ENCODE measurements around the gene VPS37B.

Gene VPS37B

DNA sequence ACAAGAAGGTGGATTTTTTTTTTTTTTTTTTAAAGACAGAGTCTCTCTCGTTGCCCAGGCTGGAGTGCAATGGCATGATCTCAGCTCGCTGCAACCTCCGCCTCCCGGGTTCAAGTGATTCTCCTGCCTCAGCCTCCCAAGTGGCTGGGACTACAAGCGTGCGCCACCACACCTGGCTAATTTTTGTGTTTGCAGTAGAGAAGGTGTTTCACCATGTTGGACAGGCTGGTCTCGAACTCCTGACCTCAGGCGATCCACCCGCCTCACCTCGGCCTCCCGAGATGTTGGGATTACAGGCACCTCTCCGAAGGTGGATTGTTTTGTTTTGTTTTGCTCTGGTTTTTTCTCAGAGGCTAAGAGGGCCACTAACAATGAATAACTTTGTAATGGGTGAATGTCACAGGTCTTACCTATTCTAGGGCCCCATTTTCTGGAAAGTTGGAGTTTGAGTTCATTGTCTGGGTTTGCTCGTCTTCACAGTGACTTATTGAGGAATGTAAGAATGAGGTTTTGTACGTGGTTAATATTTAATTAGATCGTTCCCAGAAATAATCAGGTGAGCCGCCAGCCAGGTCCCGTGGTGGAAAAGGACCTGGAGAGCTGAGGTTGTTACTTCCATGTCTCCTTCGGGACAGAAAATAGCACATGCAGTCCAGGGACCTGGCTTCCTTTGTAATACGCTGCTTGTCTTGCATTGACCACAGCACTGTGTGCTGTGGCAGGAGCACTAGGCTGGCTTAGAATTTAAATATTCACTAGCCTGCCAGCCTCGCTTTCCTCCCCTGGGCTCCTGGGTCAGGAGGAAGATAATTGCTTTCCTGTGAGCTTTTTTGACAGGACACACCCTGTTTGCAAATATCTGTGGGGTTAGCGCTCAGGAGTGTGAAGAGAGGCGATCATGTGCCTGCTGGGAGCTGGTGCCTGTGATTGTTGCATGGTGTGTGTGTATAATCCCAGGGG lies 58.3 kb downstream of the VPS37B start:
- DNase-seq: peak; percentile 60

DNA sequence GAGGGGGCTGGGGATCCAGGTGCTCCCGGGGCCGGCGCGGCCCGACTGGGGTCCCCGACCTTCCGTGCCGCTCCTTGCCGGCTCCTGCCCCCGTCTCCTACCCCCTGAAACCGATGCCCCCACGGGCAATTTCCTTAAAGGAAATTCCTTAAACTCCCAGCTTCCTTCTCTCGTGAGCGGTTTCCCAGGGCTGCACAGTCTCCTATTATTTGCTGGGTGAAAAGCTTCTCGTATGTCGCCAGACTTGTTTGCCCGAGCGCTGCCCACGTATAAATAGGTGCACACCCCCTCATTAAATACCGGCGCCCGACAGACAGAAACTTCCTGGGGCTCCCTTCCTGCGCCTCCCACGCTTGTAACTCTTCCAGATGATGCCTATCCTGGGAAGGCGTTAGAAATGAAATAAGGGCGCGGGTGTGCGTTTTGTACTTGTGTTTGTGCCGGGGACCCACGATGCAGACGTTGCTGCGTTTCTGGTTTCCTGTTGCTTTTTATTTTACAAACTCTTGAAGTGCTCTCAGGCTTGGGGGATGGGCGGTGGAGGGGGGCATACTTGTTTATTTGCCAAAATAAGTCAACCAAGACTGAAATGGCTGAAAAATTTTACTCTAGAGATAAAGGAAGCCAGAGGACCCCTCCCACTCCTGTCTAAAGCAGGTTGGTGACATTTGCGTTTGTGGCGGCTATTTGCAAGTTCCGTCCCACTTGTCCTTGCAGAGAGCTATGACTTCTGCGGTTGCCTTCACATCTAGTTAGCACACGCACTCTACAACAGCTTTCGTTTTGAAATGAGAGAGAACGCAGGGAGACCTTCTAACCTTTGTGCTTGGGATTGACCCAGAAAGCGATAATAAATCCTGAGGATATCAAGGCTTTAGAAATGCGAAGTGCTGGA lies 59.6 kb downstream of the VPS37B start:
- peak; percentile 80 for DNase-seq

DNA sequence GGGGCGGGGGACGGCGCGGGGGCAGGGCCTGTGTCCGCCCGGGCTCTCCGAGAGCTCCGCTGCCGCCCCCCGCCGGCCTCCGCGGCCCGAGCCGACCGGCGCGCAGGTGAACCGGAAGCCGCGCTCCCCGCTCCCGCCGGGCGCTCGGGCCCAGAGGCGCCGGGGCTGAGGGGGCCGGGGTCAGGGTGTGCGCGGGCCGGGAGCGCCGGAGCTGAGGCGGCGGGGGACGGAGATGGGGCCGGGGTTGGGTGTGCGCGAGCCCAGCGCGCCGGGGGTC lies 60.2 kb downstream of the VPS37B start:
- DNase-seq: peak; percentile 80

DNA sequence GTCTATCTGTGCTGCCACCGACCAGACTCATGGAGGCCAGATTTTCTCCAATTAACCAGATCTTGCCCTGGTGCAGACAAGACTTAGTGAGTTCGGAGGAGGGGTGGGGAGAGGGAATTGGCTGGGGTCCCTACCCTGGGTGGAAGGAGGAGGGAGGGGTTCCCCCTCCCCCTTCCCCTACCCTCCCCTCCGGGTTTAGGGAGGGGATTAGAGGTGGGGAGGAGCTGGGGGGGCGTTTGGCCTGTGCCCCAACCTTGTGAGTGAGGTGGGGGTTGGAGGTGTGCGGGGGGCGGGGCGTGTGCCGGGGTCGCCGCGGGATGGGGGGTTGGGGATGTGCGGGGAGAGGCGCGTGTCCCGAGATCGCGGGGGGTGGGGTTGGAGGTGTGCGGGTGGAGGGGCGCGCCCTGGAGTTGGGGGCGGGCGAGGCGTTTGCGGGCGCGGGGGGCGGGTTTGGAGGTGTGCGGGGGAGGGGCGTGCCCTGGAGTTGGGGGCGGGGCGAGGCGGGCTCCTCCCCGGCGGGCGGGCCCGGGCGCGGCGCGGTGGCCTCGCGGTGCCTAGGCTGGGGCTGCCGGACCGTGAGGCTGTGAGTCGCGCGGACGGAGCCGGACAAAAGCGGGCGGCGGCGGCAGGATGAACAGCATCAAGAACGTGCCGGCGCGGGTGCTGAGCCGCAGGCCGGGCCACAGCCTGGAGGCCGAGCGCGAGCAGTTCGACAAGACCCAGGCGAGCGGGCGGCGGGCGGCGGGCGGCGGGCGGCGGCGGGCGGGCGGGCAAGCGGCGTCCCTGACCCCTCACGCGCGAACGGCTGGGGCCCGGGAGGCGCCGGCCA lies 60.8 kb downstream of the VPS37B start, which contains the start of gene HIP1R:
Gene HIP1R, plus strand, starts transcription at position 537 of the 829 bp plus-strand sequence. Its CDS starts 94 bp downstream, at position 631.
- peak; percentile 80 for DNase-seq

DNA sequence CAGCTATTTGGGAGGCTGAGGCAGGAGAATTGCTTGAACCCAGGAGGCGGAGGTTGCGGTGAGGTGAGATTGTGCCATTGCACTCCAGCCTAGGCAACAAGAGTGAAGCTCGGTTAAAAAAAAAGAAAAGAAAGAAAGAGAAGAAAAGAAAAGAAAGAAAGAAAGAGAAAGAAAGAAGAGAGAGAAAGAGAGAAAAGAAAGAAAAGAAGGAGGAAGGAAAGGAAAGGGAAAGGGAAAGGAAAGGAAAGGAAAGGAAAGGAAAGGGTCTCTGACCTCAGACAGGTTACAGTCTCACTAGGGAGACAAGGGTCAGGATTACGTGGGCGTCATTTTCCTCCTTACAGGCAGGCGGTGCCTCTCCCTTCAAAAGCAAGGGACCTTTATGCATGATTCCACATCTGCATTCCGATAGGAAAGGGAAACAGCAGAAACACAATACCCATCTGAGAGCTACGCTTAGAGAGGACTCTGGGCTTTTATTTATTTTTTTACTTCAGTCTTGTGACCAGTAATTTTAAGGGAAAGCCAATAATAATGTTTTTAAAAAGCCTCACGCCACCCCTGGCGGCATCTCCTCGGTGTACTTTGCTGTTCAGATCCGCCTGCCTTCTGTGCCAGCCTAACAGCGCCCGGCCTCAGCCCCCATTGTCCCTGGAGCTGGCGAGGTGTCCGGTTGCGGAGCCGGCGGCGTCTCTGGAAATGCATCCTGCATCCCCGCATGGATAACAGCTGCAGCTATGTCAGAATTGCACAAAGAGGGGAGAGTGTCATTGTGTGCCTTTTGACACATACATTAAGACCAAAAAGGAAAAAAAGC lies 61.6 kb downstream of the VPS37B start:
- DNase-seq: peak; percentile 91

DNA sequence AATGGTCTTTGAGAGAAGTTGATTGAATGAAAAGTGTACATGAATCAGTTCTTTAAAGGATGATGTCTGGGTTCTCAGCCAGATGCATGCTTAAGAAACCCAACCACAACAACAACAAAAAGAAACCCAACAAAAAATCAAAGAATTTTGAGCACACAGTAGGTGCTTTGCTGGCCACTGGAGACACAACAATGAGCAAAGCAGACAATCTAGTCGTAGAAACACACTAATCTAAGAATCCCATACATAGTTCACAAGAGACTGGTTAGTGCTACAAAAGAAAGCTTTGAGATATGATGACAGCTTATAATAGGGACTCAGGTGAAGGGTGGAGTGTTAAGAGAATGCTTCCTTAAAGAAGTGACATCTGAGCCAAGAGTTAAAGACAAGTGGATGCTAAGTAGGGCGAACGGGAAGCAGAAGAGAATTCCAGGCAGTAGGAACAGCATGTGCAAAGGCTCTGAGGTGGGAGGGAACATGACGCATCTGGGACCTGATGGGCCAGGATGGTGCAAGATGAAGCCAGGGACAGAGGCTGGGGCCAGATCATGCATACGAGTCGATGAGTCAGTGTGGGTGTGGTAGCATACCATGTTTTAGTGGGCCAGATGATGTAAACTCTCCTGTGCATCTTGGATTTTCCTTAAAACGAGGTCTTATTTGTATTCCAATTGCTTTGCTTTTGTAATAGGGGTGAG lies 65.3 kb downstream of the VPS37B start:
- peak; percentile 28 for DNase-seq

DNA sequence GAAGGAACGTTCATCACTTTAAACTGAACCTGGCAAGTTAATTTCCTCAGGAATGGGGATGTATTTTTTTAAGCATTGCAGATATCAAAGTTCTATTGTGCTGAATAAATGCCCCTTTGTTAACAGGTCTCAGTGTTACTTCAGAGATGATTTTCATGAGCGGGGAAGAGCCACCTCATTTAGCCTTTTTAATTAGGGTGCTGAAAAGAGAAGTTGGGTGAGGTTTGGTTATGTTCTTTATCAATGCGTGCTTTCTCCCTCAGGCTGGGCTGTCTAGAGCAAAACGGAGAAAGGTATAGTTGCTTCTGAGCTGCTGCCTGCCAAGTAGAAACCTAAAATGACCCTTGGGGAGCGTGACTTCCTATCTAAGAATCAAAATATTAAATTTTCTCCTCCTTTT lies 68.7 kb downstream of the VPS37B start:
- DNase-seq: no peak

DNA sequence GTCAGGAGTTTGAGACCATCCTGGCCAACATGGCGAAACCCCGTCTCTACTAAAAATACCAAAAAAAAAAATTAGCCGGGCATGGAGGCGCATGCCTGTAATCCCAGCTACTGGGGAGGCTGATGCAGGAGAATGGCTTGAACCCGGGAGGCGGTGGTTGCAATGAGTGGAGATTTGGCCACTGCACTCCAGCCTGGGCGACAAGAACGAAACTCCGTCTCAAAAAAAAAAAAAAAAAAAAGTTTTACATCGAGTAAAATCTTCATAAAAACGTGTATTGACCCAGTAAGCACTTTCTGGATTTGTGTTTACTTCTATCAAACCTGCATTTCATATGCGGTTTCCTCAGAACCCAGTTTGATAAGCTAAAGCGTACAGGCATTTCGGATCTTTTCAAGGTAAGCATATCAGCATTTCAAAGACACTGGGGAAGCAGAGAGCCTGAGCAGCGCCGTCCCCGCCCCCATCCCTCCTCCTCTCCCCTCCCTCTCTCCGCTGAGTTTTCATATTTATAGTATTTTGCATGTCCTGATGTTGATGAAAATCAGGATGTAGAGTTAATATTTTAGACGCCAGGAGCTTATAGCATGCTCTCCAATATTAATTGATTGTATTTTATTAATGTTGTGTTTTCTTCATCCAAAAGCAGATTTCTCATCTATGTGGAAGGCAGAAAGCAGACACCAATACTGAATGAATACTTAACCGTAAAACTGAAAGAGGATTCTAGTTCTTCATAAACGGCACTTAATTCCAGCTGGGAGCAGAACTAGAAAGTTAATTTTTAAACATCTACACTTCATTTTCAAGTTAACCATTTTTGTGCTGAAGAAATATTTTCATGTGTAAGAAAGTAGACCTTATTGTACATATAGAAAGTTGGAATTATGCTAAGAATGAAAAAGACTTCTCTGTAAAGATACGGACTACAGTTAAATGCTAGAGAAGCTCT lies 69.9 kb downstream of the VPS37B start:
- peak; percentile 66 for DNase-seq

DNA sequence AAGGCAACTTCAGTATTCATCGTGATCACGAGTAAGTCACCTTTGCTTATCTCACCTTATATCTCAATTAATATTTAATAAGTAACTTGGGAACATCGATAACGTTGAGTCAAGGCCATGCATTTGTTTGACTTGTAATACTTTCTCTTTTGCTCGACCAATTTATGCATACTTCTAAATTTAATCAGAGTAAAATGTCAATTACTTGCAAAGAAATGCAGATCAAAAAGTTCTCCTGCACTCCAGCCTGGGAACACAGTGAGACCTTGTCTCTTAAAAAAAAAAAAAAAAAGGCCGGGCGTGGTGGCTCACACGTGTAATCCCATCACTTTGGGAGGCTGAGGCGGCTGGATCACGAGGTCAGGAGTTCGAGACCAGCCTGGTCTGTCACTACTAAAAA lies 72.5 kb downstream of the VPS37B start:
- no peak for DNase-seq

DNA sequence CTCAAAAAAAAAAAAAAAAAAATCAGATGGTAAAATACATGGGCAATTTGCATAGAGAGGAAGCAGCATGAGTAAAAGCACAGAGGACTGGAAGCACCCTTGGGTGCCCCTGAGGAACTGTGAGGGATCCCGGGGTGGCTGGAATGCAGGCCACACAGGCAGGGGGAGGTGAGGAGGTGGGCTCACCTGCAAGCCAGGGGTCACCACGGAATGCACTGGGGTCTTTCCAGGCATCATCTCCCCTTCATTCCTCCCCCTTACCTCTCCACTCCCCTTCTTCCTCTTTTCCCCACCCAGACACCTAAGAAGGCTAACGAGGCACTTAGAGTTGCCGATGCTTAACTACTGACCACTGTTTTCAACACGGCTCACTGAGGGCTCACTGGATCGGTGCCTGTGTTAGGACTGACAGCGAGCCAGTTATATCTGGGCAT lies 75.1 kb downstream of the VPS37B start:
- no peak for DNase-seq

DNA sequence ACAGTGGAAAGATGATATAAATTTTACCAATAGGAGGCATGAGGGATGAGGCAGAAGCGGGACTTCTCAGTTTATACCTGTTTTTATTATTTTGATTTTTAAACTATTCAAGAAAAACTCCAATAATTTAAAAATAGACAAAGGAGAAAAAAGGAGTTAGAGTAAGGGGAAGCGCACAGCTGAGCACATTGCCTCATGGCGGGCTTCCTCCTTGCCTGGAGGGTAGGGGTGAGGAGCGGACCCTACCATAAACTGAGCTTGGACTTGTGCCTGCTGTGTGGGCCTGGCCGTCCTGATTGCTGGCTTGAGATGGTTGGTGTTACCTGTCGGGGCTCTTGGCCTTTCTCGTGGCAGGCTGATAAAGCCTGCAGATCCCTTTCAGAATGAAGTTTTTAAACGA lies 75.8 kb downstream of the VPS37B start:
- DNase-seq: no peak

DNA sequence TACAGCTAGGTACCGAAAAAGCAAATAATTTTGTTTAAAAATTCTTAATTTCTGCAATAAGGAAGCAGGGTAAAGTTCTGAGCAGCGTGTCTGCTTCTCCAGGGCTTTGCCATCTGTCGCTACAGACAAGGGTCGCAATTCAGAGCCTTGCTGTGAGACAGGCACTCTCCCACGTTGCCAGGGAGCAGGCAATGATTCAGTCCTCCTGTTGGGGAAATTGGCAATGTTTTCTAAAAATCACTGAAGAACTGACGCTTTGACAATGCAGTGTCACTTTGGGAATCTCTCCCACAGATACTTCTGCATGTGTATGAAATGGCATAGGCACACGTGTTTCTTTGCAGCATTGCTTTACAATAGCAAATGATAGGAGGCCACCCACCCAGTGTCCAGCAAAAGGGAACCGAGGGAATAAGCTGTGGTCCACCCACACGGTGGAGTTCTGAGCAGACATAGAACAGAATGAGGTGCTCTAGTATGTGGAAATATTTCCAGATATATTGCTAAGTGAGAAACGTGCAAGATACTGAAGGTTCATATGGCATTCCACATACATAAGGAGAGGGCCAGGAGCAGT lies 76.6 kb downstream of the VPS37B start:
- no peak for DNase-seq
